Progenitor cell of endocrine pancreas (in vitro differentiated cells): ENCODE measurements around the gene UBXN1. TPM values are rescaled to one million over a fixed set of nuclear protein-coding genes. Genes with fewer than 3 reads are reported as not detected.
A peak's percentile ranks its signal among the peaks of the same experiment; 100 is the strongest.

ENCODE experiments used
- DNase-seq: peaks from one replicate; pipeline ENCODE4 v3.0.0; 2021; ENCODE audit warnings: low spot score; ENCODE audit not compliant: unreplicated experiment
- H3K27ac Mint-ChIP-seq: 2 replicates; pipeline ENCODE4 v1.8.0; 2021; ENCODE audit warnings: mild to moderate bottlenecking, moderate library complexity, mixed read lengths
- H3K27me3 Mint-ChIP-seq: 2 replicates; pipeline ENCODE4 v1.8.0; 2021; ENCODE audit warnings: mixed read lengths
- H3K36me3 Mint-ChIP-seq: 2 replicates; pipeline ENCODE4 v1.8.0; 2022; ENCODE audit warnings: mixed read lengths; ENCODE audit not compliant: insufficient read depth
- H3K4me1 Mint-ChIP-seq: 2 replicates; pipeline ENCODE4 v1.8.0; 2021; ENCODE audit warnings: low read depth, mixed read lengths
- H3K4me3 Mint-ChIP-seq: 2 replicates; pipeline ENCODE4 v1.8.0; 2021; ENCODE audit warnings: low read depth, mild to moderate bottlenecking, moderate library complexity, mixed read lengths
- H3K9me3 Mint-ChIP-seq: 2 replicates; pipeline ENCODE4 v1.8.0; 2021; ENCODE audit warnings: low read depth, mixed read lengths
- CTCF ChIP-seq: fragments of 200-600 bp; sonication (generic); IDR thresholded peaks from one replicate; pipeline ENCODE4 v1.5.0; 2021; ENCODE audit warnings: antibody characterized with exemption, mild to moderate bottlenecking; ENCODE audit not compliant: unreplicated experiment
- total RNA-seq: library from RNA; stranded (reverse); gene quantifications from 2 replicates; pipeline ENCODE4 v1.2.1, GENCODE V29; 2021

The UBXN1 gene
- total RNA-seq, 1 donor from 2014 or later = 102 TPM

- Mint-ChIP-seq H3K4me3 (no peak overlapping the region), H3K36me3 (peaks cover 26% of the 10 kb centered on the region), H3K4me1 (peaks cover 27% of the 10 kb centered on the region), H3K27me3 (no peaks in the 10 kb centered on the region), H3K27ac (peak overlapping the region; percentile 86), H3K9me3 (no peaks in the 10 kb centered on the region)
- no peak for TF ChIP-seq CTCF
- DNase-seq = no peak
Measured at GRCh38 chr11:62712276-62712812, 33.5 kb upstream of the UBXN1 start.

DNA sequence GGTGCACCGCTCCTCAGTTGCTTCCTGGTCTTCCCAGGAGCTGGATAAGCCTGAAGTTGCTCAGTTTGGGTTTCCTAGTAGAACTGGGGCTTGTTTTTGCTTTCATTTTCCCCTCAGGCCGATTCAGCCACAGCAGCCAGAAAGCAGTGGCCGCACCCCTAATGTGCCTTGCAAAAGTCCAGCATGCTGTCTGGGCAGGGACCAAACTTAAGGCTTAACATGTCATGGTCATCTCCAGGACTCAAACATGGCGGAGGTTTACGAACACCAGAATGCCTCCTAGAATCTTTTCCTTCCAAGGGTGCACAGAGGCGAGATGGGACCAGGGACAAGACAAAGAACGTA is 31.1 kb upstream of the UBXN1 start:
- DNase-seq = no peak
- H3K9me3 Mint-ChIP-seq = no peaks in the 10 kb centered on the region
- peak overlapping the region; percentile 99 for H3K27ac Mint-ChIP-seq
- H3K27me3 Mint-ChIP-seq = no peaks in the 10 kb centered on the region
- H3K4me1 Mint-ChIP-seq = peaks cover 43% of the 10 kb centered on the region
- TF ChIP-seq CTCF = no peak
- H3K36me3 Mint-ChIP-seq = peaks cover 16% of the 10 kb centered on the region
- H3K4me3 Mint-ChIP-seq = peak overlapping the region; percentile 95

DNA sequence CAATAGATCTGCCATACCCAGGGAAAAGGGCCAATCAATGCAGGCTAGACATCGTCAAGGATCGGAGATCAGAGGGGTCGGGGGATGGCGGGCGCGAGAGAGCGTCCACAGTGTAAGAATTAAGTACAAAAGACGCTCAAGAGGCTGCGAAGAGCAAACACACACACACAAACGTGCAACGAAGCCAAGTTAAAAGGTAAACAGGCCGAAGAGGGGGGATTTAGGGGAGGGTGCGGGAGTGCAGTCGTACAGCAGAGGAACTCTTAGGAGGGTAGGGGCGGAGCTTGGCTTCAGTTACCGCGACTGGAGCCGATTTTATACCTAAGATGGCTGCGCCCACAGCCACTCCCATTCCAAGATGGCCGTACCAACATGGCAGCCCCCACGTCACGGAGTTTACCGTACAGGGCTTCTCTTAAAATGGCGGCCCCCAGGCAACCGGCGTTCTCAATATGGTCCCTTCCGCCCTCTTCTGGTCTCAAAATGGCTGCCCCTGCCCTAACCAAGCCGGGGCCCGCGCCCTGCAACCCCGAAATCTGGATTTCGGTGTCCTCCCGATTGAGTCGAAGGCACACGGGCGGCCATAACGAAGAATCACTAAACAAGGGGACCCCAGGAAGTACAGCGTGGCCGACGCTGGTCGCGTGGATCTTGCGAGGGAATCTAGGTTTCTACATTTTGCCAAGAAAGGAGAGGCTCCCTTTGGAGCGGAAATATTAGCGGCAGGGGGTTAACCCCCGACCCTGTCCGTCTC is 30.6 kb upstream of the UBXN1 start:
- Mint-ChIP-seq H3K27me3 (no peaks in the 10 kb centered on the region), H3K4me3 (peak overlapping the region; percentile 95), H3K4me1 (peaks cover 41% of the 10 kb centered on the region), H3K36me3 (peaks cover 16% of the 10 kb centered on the region), H3K9me3 (no peaks in the 10 kb centered on the region), H3K27ac (peak overlapping the region; percentile 99)
- TF ChIP-seq CTCF = peak; percentile 8
- peak; percentile 83 for DNase-seq

DNA sequence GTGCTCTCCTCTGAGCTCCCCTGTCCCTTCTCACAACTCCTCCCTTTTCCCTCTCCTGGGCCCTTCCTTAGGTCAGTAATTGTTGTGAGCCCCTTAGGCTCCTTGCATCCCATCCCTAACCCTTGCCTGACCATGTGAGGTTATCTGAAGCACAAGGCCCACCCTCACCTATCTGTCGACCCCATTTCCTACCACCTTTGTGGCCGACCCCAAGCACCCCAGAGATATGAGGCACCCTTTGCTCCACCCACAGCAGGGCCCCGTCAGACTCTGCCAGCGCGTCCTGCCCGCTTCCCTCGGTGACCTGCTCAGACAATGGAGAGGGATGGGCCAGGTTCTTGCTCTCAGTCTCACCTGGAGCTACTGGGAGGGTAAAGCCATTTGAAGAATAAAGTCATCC is 29.9 kb upstream of the UBXN1 start:
- no peaks in the 10 kb centered on the region for H3K27me3 Mint-ChIP-seq
- TF ChIP-seq CTCF = no peak
- peaks cover 36% of the 10 kb centered on the region for H3K4me1 Mint-ChIP-seq
- H3K36me3 Mint-ChIP-seq = peaks cover 13% of the 10 kb centered on the region
- no peaks in the 10 kb centered on the region for H3K9me3 Mint-ChIP-seq
- H3K27ac Mint-ChIP-seq = peak overlapping the region; percentile 99
- H3K4me3 Mint-ChIP-seq = peak overlapping the region; percentile 95
- no peak for DNase-seq

DNA sequence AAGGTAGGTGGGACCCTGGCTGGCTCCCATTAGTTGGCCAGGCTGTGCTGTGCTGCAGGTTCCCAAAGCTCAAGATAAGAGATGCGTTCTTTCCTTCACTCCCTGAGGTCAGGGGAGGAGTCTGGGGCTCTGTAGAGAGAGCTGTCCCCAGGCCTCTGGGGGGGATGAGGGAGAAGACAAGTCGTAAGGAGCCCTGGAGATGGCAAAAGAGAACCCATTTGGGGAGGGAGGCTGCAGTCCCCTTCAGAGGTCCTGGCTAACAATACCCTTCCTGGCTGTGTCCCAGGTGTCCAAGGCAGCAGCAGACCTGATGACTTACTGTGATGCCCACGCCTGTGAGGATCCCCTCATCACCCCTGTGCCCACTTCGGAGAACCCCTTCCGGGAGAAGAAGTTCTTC is 29.5 kb upstream of the UBXN1 start:
- Mint-ChIP-seq H3K4me3 (peak overlapping the region; percentile 95), H3K27ac (peak overlapping the region; percentile 99), H3K4me1 (peaks cover 34% of the 10 kb centered on the region), H3K36me3 (peaks cover 10% of the 10 kb centered on the region), H3K27me3 (no peaks in the 10 kb centered on the region), H3K9me3 (no peaks in the 10 kb centered on the region)
- DNase-seq = no peak
- TF ChIP-seq CTCF = no peak
